ENCODE measurements around the gene SLC5A11.

- TF ChIP-seq CTCF (IDR thresholded peaks at IDR 0.05): no peak
- TF ChIP-seq POLR2A (IDR thresholded peaks at IDR 0.05): no peak
Measured at GRCh38 chr16:24836836-24837235, 8.9 kb upstream of the SLC5A11 start.

Measured in testis (tissue), 2 donors.